Measurements from ENCODE around the gene HOXC9. TPM values are rescaled to one million over a fixed set of nuclear protein-coding genes. Genes with fewer than 3 reads are reported as not detected.

HOXC9 gene
- total RNA-seq, 1 experiment from 2014 or later = 9.6 TPM

- no peak for DNase-seq (ENCODE audit: low read depth in 1 of 2, low spot score in 2 of 2)
- Histone ChIP-seq H3K27me3 (replicated peaks) (no peaks in the 10 kb centered on the region), H3K4me1 (replicated peaks) (peaks cover 75% of the 10 kb centered on the region), H3K27ac (peak overlapping the region; percentile 88), H3K36me3 (peaks cover 30% of the 10 kb centered on the region), H3K4me3 (peak overlapping the region; percentile 50), H3K9me3 (replicated peaks) (no peaks in the 10 kb centered on the region)
These were observed 24.9 kb upstream of the HOXC9 start for GRCh38 chr12:53975064-53975471.

GRCh38 chr12:53975479-53976152 lies 24.3 kb upstream of the HOXC9 start:
- Histone ChIP-seq H3K27ac (peak overlapping the region; percentile 88), H3K4me1 (replicated peaks) (peaks cover 73% of the 10 kb centered on the region), H3K36me3 (peaks cover 29% of the 10 kb centered on the region), H3K9me3 (replicated peaks) (no peaks in the 10 kb centered on the region), H3K27me3 (replicated peaks) (no peaks in the 10 kb centered on the region), H3K4me3 (peak overlapping the region; percentile 50)
- DNase-seq (ENCODE audit: low read depth in 1 of 2, low spot score in 2 of 2) = peak in 1 of 2 experiments; percentile 60

- no peaks in the 10 kb centered on the region for H3K27me3 ChIP-seq (replicated peaks)
- H3K4me1 ChIP-seq (replicated peaks) = peaks cover 66% of the 10 kb centered on the region
- peak overlapping the region; percentile 66 for H3K27ac ChIP-seq
- H3K36me3 ChIP-seq = peaks cover 22% of the 10 kb centered on the region
- peak in 1 of 2 experiments; percentile 78 for DNase-seq (ENCODE audit: low read depth in 1 of 2, low spot score in 2 of 2)
- H3K9me3 ChIP-seq (replicated peaks) = no peaks in the 10 kb centered on the region
- 0 out of 2 replicates have a peak overlapping the region, but pooled peaks have one; percentile 11 for H3K4me3 ChIP-seq
These were observed 23.7 kb upstream of the HOXC9 start for GRCh38 chr12:53976172-53976822.

- H3K4me3 ChIP-seq = no peak overlapping the region
- peaks cover 59% of the 10 kb centered on the region for H3K4me1 ChIP-seq (replicated peaks)
- no peaks in the 10 kb centered on the region for H3K9me3 ChIP-seq (replicated peaks)
- H3K36me3 ChIP-seq = peaks cover 21% of the 10 kb centered on the region
- peak overlapping the region; percentile 66 for H3K27ac ChIP-seq
- DNase-seq (ENCODE audit: low read depth in 1 of 2, low spot score in 2 of 2) = no peak
- H3K27me3 ChIP-seq (replicated peaks) = no peaks in the 10 kb centered on the region
These were observed 23.0 kb upstream of the HOXC9 start for GRCh38 chr12:53976823-53977595.

- peaks cover 21% of the 10 kb centered on the region for H3K36me3 ChIP-seq
- peaks cover 51% of the 10 kb centered on the region for H3K4me1 ChIP-seq (replicated peaks)
- peak in 1 of 2 experiments; percentile 63 for DNase-seq (ENCODE audit: low read depth in 1 of 2, low spot score in 2 of 2)
- peak overlapping the region; percentile 22 for H3K4me3 ChIP-seq
- no peaks in the 10 kb centered on the region for H3K27me3 ChIP-seq (replicated peaks)
- no peaks in the 10 kb centered on the region for H3K9me3 ChIP-seq (replicated peaks)
- peak overlapping the region; percentile 66 for H3K27ac ChIP-seq
These were observed 22.1 kb upstream of the HOXC9 start for GRCh38 chr12:53977596-53978445.

GRCh38 chr12:53978477-53979356 lies 21.2 kb upstream of the HOXC9 start:
- Histone ChIP-seq H3K27ac (peak overlapping the region; percentile 90), H3K36me3 (peaks cover 13% of the 10 kb centered on the region), H3K27me3 (replicated peaks) (no peaks in the 10 kb centered on the region), H3K4me1 (replicated peaks) (peaks cover 47% of the 10 kb centered on the region), H3K9me3 (replicated peaks) (no peaks in the 10 kb centered on the region), H3K4me3 (no peak overlapping the region)
- peak; percentile 82 to 85 for DNase-seq (ENCODE audit: low read depth in 1 of 2, low spot score in 2 of 2)

- H3K9me3 ChIP-seq (replicated peaks) = no peaks in the 10 kb centered on the region
- H3K27ac ChIP-seq = peak overlapping the region; percentile 90
- H3K36me3 ChIP-seq = peaks cover 12% of the 10 kb centered on the region; the same call in 1 of the 2 replicates
- peak overlapping the region; percentile 39 for H3K4me3 ChIP-seq
- DNase-seq (ENCODE audit: low read depth in 1 of 2, low spot score in 2 of 2) = peak in 1 of 2 experiments; percentile 58
- no peaks in the 10 kb centered on the region for H3K27me3 ChIP-seq (replicated peaks)
- H3K4me1 ChIP-seq (replicated peaks) = peaks cover 48% of the 10 kb centered on the region
These were observed 19.7 kb upstream of the HOXC9 start for GRCh38 chr12:53980104-53980801.

GRCh38 chr12:53980802-53981496 lies 19.0 kb upstream of the HOXC9 start:
- H3K36me3 ChIP-seq = peaks cover 13% of the 10 kb centered on the region; the same call in 1 of the 2 replicates
- peak overlapping the region; percentile 39 for H3K4me3 ChIP-seq
- peaks cover 48% of the 10 kb centered on the region for H3K4me1 ChIP-seq (replicated peaks)
- H3K27me3 ChIP-seq (replicated peaks) = no peaks in the 10 kb centered on the region
- no peaks in the 10 kb centered on the region for H3K9me3 ChIP-seq (replicated peaks)
- DNase-seq (ENCODE audit: low read depth in 1 of 2, low spot score in 2 of 2) = peak in 1 of 2 experiments; percentile 77
- peak overlapping the region; percentile 90 for H3K27ac ChIP-seq

- H3K27me3 ChIP-seq (replicated peaks) = no peaks in the 10 kb centered on the region
- H3K4me3 ChIP-seq = peak overlapping the region; percentile 39
- peaks cover 13% of the 10 kb centered on the region; the same call in 1 of the 2 replicates for H3K36me3 ChIP-seq
- H3K9me3 ChIP-seq (replicated peaks) = no peaks in the 10 kb centered on the region
- H3K4me1 ChIP-seq (replicated peaks) = peaks cover 40% of the 10 kb centered on the region
- peak in 1 of 2 experiments; percentile 74 for DNase-seq (ENCODE audit: low read depth in 1 of 2, low spot score in 2 of 2)
- peak overlapping the region; percentile 90 for H3K27ac ChIP-seq
These were observed 18.1 kb upstream of the HOXC9 start for GRCh38 chr12:53981634-53982565.

GRCh38 chr12:53982648-53983567 lies 17.1 kb upstream of the HOXC9 start:
- H3K27ac ChIP-seq = peak overlapping the region; percentile 90

More at GRCh38 chr12:53982648-53983567, 17.1 kb upstream of the HOXC9 start:
- H3K9me3 ChIP-seq (replicated peaks) = no peaks in the 10 kb centered on the region
- no peaks in the 10 kb centered on the region for H3K27me3 ChIP-seq (replicated peaks)
- peak in 1 of 2 experiments; percentile 62 for DNase-seq (ENCODE audit: low read depth in 1 of 2, low spot score in 2 of 2)
- H3K4me1 ChIP-seq (replicated peaks) = peaks cover 40% of the 10 kb centered on the region
- peaks cover 7% of the 10 kb centered on the region; the same call in 1 of the 2 replicates for H3K36me3 ChIP-seq
- peak overlapping the region; percentile 39 for H3K4me3 ChIP-seq

Measured in SJSA1 (cell line).